Tibial nerve (tissue), 4 donors: Measurements from ENCODE around the gene LYPD6B. TPM values are rescaled to one million over a fixed set of nuclear protein-coding genes. Genes with fewer than 3 reads are reported as not detected.

ENCODE experiments used
- DNase-seq, 2 donors: peaks; one replicate each; pipeline ENCODE4 v3.0.0-alpha.2; 2019; ENCODE audit warnings: low spot score in 2 of 2
- H3K27ac ChIP-seq, 4 donors: fragments of 200-600 bp; sonication (generic) in 3 of 4; one replicate each; pipeline ENCODE4 v1.5.1; 2017 to 2019; ENCODE audit warnings: mild to moderate bottlenecking in 1 of 4
- H3K27me3 ChIP-seq, 2 donors: fragments of 200-600 bp; sonication (generic) in 1 of 2; one replicate each; pipeline versions ENCODE4 v1.5.1 to v1.6.0; 2017 to 2019
- H3K36me3 ChIP-seq, 3 donors: fragments of 200-600 bp; sonication (generic); one replicate each; pipeline ENCODE4 v1.5.1; 2018 to 2019
- H3K4me1 ChIP-seq, 4 donors: fragments of 200-600 bp; sonication (generic) in 3 of 4; one replicate each; pipeline ENCODE4 v1.5.1; 2017 to 2019
- H3K4me3 ChIP-seq, 4 donors: fragments of 200-600 bp; sonication (generic) in 3 of 4; one replicate each; pipeline ENCODE4 v1.5.1; 2017 to 2019; ENCODE audit warnings: mild to moderate bottlenecking in 1 of 4, moderate library complexity in 1 of 4
- H3K9me3 ChIP-seq, 4 donors: fragments of 200-600 bp; sonication (generic) in 3 of 4; one replicate each; pipeline ENCODE4 v1.5.1; 2017 to 2019
- CTCF ChIP-seq, 5 experiments: fragments of 200-600 bp in 3 of 5; fragments of 450-650 bp in 2 of 5; sonication (generic) in 3 of 5; IDR thresholded peaks; one replicate each; pipeline ENCODE4 v1.5.1; 2016 to 2019; ENCODE audit warnings: antibody characterized with exemption in 5 of 5, mild to moderate bottlenecking in 3 of 5, moderate library complexity in 2 of 5
- EP300 ChIP-seq, 2 donors: sonication (generic); formaldehyde crosslinking; IDR thresholded peaks; one replicate each; pipeline ENCODE4 v1.6.1; 2017; ENCODE audit warnings: antibody characterized with exemption in 2 of 2, mild to moderate bottlenecking in 1 of 2
- POLR2A ChIP-seq, 2 donors: fragments of 450-650 bp; IDR thresholded peaks; one replicate each; pipeline ENCODE4 v1.6.1; 2017; ENCODE audit warnings: antibody characterized with exemption in 2 of 2, mild to moderate bottlenecking in 2 of 2, moderate library complexity in 2 of 2
- WGBS, 2 donors: methylation state at CpG; one replicate each; pipeline ENCODE4 v1.1.5; 2018; 5-methylcytosine and 5-hydroxymethylcytosine counted together
- total RNA-seq, 4 donors: library from RNA; depleted of rRNA; stranded (reverse); fragments of >200 nt; gene quantifications; one replicate each; pipeline ENCODE4 v1.1.0, GENCODE V29; 2016

The LYPD6B gene
- total RNA-seq, 4 donors from 2014 or later, result not detected

- H3K27ac ChIP-seq, result no peak overlapping the region
- H3K27me3 ChIP-seq, result no peaks in the 10 kb centered on the region
- H3K4me3 ChIP-seq, result no peak overlapping the region
- H3K9me3 ChIP-seq, result no peaks in the 10 kb centered on the region
- no peaks in the 10 kb centered on the region for H3K36me3 ChIP-seq
- WGBS, 2 donors, result 87 to 90% methylated on average over 6 of the region's 6 CpGs
- no peaks in the 10 kb centered on the region for H3K4me1 ChIP-seq
- DNase-seq, result no peak
- no peak for TF ChIP-seq CTCF (IDR thresholded peaks at IDR 0.05)
- TF ChIP-seq EP300 (IDR thresholded peaks at IDR 0.05), result no peak
- no peak for TF ChIP-seq POLR2A (IDR thresholded peaks at IDR 0.05)
Observed at GRCh38 chr2:149068225-149068995, 29.9 kb downstream of the LYPD6B start.

- Histone ChIP-seq H3K4me1 (no peaks in the 10 kb centered on the region), H3K36me3 (no peaks in the 10 kb centered on the region), H3K9me3 (no peaks in the 10 kb centered on the region), H3K27ac (no peak overlapping the region), H3K4me3 (no peak overlapping the region), H3K27me3 (no peaks in the 10 kb centered on the region)
- WGBS, 2 donors, result 76 to 85% methylated on average over 5 of the region's 5 CpGs
- no peak for DNase-seq
- no peak for TF ChIP-seq POLR2A (IDR thresholded peaks at IDR 0.05)
- TF ChIP-seq CTCF (IDR thresholded peaks at IDR 0.05), result no peak
Observed at GRCh38 chr2:149068996-149069888, 30.7 kb downstream of the LYPD6B start.

- no peak for TF ChIP-seq EP300 (IDR thresholded peaks at IDR 0.05)
- Histone ChIP-seq H3K9me3 (no peaks in the 10 kb centered on the region), H3K36me3 (no peaks in the 10 kb centered on the region), H3K4me3 (no peak overlapping the region), H3K4me1 (no peaks in the 10 kb centered on the region), H3K27ac (no peak overlapping the region), H3K27me3 (no peaks in the 10 kb centered on the region)
- DNase-seq, result no peak
- WGBS, 2 donors, result 72 to 77% methylated on average over 9 of the region's 9 CpGs
Observed at GRCh38 chr2:149070681-149071320, 32.3 kb downstream of the LYPD6B start.

GRCh38 chr2:149075105-149075504, 36.6 kb downstream of the LYPD6B start:
- peaks cover 0 to 8% (median 0%) of the 10 kb centered on the region in 4 donors for H3K4me1 ChIP-seq
- DNase-seq, result no peak
- no peaks in the 10 kb centered on the region for H3K36me3 ChIP-seq
- TF ChIP-seq EP300 (IDR thresholded peaks at IDR 0.05) (no peak), POLR2A (IDR thresholded peaks at IDR 0.05) (no peak), CTCF (IDR thresholded peaks at IDR 0.05) (no peak)
- H3K9me3 ChIP-seq, result no peaks in the 10 kb centered on the region
- no peaks in the 10 kb centered on the region for H3K27me3 ChIP-seq
- 63 to 66% methylated on average over 2 of the region's 2 CpGs for WGBS, 2 donors
- H3K4me3 ChIP-seq, result no peak overlapping the region
- H3K27ac ChIP-seq, result no peak overlapping the region

- no peak for DNase-seq
- peaks cover 0 to 8% (median 0%) of the 10 kb centered on the region in 4 donors for H3K4me1 ChIP-seq
- H3K36me3 ChIP-seq, result no peaks in the 10 kb centered on the region
- H3K27ac ChIP-seq, result no peak overlapping the region
- 19 to 26% methylated on average over 10 of the region's 10 CpGs for WGBS, 2 donors
- H3K27me3 ChIP-seq, result no peaks in the 10 kb centered on the region
- peak overlapping the region in 2 of 4 donors; percentile 16 to 21 for H3K4me3 ChIP-seq
- H3K9me3 ChIP-seq, result no peaks in the 10 kb centered on the region
- no peak for TF ChIP-seq EP300 (IDR thresholded peaks at IDR 0.05)
- no peak for TF ChIP-seq POLR2A (IDR thresholded peaks at IDR 0.05)
- TF ChIP-seq CTCF (IDR thresholded peaks at IDR 0.05), result no peak
Observed at GRCh38 chr2:149075853-149076252, 37.4 kb downstream of the LYPD6B start.
